GM12878 (cell line): ENCODE measurements around the gene CLDN19. TPM values are rescaled to one million over a fixed set of nuclear protein-coding genes. Genes with fewer than 3 reads are reported as not detected.

ENCODE experiments used
- ATAC-seq: fragments of 200-7000 bp; cut with Tn5 transposase; 3 replicates; pipeline ENCODE4 v1.9.1; 2020; ENCODE audit warnings: mild to moderate bottlenecking, moderate library complexity
- BruUV-seq: library from RNA; stranded (reverse); fragments of 400-500 nt; replicated peaks from 2 replicates; lab custom pipeline; 2021; lab: Mats Ljungman, UMichigan
- CTCF ChIA-PET: fragments of 300-600 bp; sonication (Branson Sonifier 250); formaldehyde crosslinking; extraction: SDS; loops from one replicate; lab custom pipeline; 2021; ENCODE audit warnings: inconsistent platforms; lab: Yijun Ruan, JAX
- POLR2A ChIA-PET: fragments of 350-600 bp; formaldehyde crosslinking; extraction: SDS; loops from one replicate; lab custom pipeline; 2021; ENCODE audit warnings: inconsistent platforms; lab: Charles Lee
- RAD21 ChIA-PET: fragments of 300-600 bp; sonication (Branson Sonifier 250); formaldehyde crosslinking; loops from one replicate; lab custom pipeline; 2023; ENCODE audit warnings: antibody characterized with exemption; ENCODE audit not compliant: unreplicated experiment; lab: Charles Lee
- SMC1A ChIA-PET: fragments of 300-600 bp; sonication (Branson Sonifier 250); formaldehyde crosslinking; loops from one replicate; lab custom pipeline; 2023; ENCODE audit not compliant: unreplicated experiment, uncharacterized antibody; lab: Charles Lee
- DNase-seq: peaks from one replicate; pipeline ENCODE4 v3.0.0-alpha.2; 2011; ENCODE audit warnings: low read depth, low spot score
- FAIRE-seq: peaks from 3 replicates; lab custom pipeline; 2011; peaks lifted over from hg19 to GRCh38; lab: Jason Lieb, UNC
- H2AFZ ChIP-seq: 2 replicates; pipeline ENCODE4 v1.6.0; 2011; ENCODE audit warnings: low read depth, low read length, control low read depth; ENCODE audit not compliant: control insufficient read depth
- H3K27ac ChIP-seq: 2 replicates; pipeline ENCODE4 v1.5.1; 2011; ENCODE audit warnings: control low read depth; ENCODE audit not compliant: control insufficient read depth, insufficient read depth
- H3K27me3 ChIP-seq, 2 experiments: replicated peaks in 1 of 2; 2 replicates each; pipeline versions ENCODE4 v1.6.0 to v1.6.1; 2011; ENCODE audit warnings: low read length in 1 of 2; ENCODE audit not compliant: control insufficient read depth in 2 of 2, insufficient read depth in 2 of 2
- H3K36me3 ChIP-seq, 2 experiments: 2 replicates each; pipeline ENCODE4 v1.5.1; 2011; ENCODE audit warnings: low read length in 1 of 2; ENCODE audit not compliant: control insufficient read depth in 2 of 2, insufficient read depth in 2 of 2
- H3K4me1 ChIP-seq: 2 replicates; pipeline ENCODE4 v1.6.1; 2011; ENCODE audit warnings: mild to moderate bottlenecking, low read length, moderate library complexity, mixed read lengths; ENCODE audit not compliant: control insufficient read depth, insufficient read depth
- H3K4me2 ChIP-seq: 2 replicates; pipeline ENCODE4 v1.6.0; 2011; ENCODE audit warnings: control low read depth; ENCODE audit not compliant: control insufficient read depth, insufficient read depth
- H3K4me3 ChIP-seq: fragments of 200-600 bp; sonication (generic); 2 replicates; pipeline ENCODE4 v1.5.1; 2016
- H3K79me2 ChIP-seq: 2 replicates; pipeline ENCODE4 v1.6.0; 2011; ENCODE audit warnings: low read length; ENCODE audit not compliant: control insufficient read depth, insufficient read depth
- H3K9ac ChIP-seq: 2 replicates; pipeline ENCODE4 v1.8.0; 2011; ENCODE audit warnings: low read length, control low read depth, mixed read lengths; ENCODE audit not compliant: control insufficient read depth, insufficient read depth
- H3K9me3 ChIP-seq: replicated peaks from 3 replicates; pipeline ENCODE4 v1.5.1; 2011; ENCODE audit warnings: mild to moderate bottlenecking, low read length; ENCODE audit not compliant: control insufficient read depth, insufficient read depth
- H4K20me1 ChIP-seq: 2 replicates; pipeline ENCODE4 v1.6.0; 2011; ENCODE audit not compliant: control insufficient read depth, insufficient read depth
- CBX3 ChIP-seq: fragments of 200-600 bp; sonication (generic); IDR thresholded peaks from 2 replicates; pipeline ENCODE4 v1.6.1; 2016; ENCODE audit warnings: low read depth, borderline replicate concordance
- E2F8 ChIP-seq: fragments of 450-650 bp; IDR thresholded peaks from 2 replicates; pipeline ENCODE4 v1.6.1; 2018; ENCODE audit warnings: mild to moderate bottlenecking, low read depth, moderate library complexity; ENCODE audit not compliant: partially characterized antibody
- EP300 ChIP-seq, 2 experiments: fragments of 150-350 bp in 1 of 2; IDR thresholded peaks; 2 replicates each; pipeline ENCODE4 v1.6.1; 2011 to 2012; ENCODE audit warnings: low read depth in 2 of 2, low read length in 2 of 2, borderline replicate concordance in 1 of 2, improper control_type of control experiment in 1 of 2, inconsistent platforms in 1 of 2; ENCODE audit not compliant: control insufficient read depth in 1 of 2
- HSF1 ChIP-seq: fragments of 150-350 bp; IDR thresholded peaks from 2 replicates; pipeline ENCODE4 v1.6.1; 2014; ENCODE audit warnings: mild to moderate bottlenecking, low read depth, low read length
- IRF3 ChIP-seq: fragments of 450-650 bp; IDR thresholded peaks from 2 replicates; pipeline ENCODE4 v1.6.1; 2014; ENCODE audit warnings: mild to moderate bottlenecking
- MAX ChIP-seq: IDR thresholded peaks from 2 replicates; pipeline ENCODE4 v1.6.1; 2012; ENCODE audit warnings: low read depth, low read length, improper control_type of control experiment
- ZBTB11 ChIP-seq: fragments of 450-650 bp; formaldehyde crosslinking; IDR thresholded peaks from 2 replicates; pipeline ENCODE4 v1.5.0; 2022; ENCODE audit warnings: mild to moderate bottlenecking, missing genetic modification characterization
- ZNF207 ChIP-seq: fragments of 450-650 bp; IDR thresholded peaks from 2 replicates; pipeline ENCODE4 v1.6.1; 2014; ENCODE audit warnings: antibody characterized with exemption, mild to moderate bottlenecking, borderline replicate concordance
- WGBS: methylation state at CpG from one replicate; pipeline ENCODE4 v1.1.6; 2016; ENCODE audit warnings: low lambda C conversion rate; ENCODE audit not compliant: insufficient replicate concordance, insufficient coverage; ENCODE audit errors: missing lambda C conversion rate; 5-methylcytosine and 5-hydroxymethylcytosine counted together
- in situ Hi-C: fragments of 300-500 bp; cut with MboI; formaldehyde crosslinking; loops from 9 replicates; pipeline ENCODE4 v1.14.3; 2018; ENCODE audit warnings: mixed read lengths
- intact Hi-C: fragments of 100-400 bp; cut with micrococcal nuclease; formaldehyde crosslinking; loops from one replicate; pipeline ENCODE4 v1.14.2; 2022; ENCODE audit not compliant: unreplicated experiment
- polyA plus RNA-seq, 11 experiments: library from polyadenylated mRNA; depleted of rRNA in 4 of 11; unstranded in 6 of 11; stranded (reverse) in 5 of 11; fragments of >200 nt; fragmentation: Nextera tagmentation in 4 of 11; fragmentation: Illumina TruSeq in 1 of 11; extraction: Ambion mirVana in 4 of 11; extraction: Trizol in 1 of 11; gene quantifications; 1 replicate in 1 of 11; 2 replicates in 10 of 11; pipeline versions ENCODE4 v1.2.1 to v1.2.3, GENCODE V29; 2011 to 2016; ENCODE audit warnings: inconsistent platforms in 2 of 11, missing spikeins in 2 of 11, low read depth in 1 of 11
- total RNA-seq, 4 experiments: library from RNA; depleted of rRNA in 3 of 4; stranded (reverse); fragments of >200 nt in 3 of 4; fragmentation: Illumina TruSeq in 1 of 4; extraction: Trizol in 1 of 4; gene quantifications; 2 replicates each; pipeline versions ENCODE4 v1.2.1 to v1.2.3, GENCODE V29; 2013 to 2021

The CLDN19 gene
- total and polyA plus RNA-seq, 10 of the 15 experiments (the other 5 are each of a cell fraction or from before 2014, with no cell fraction given), result not detected

GRCh38 chr1:42746436-42747105, 6.5 kb upstream of the CLDN19 start:
- Histone ChIP-seq H3K4me1 (no peaks in the 10 kb centered on the region), H3K27ac (no peak overlapping the region), H4K20me1 (no peaks in the 10 kb centered on the region), H3K27me3 (no peaks in the 10 kb centered on the region), H3K9me3 (no peaks in the 10 kb centered on the region), H3K4me3 (no peak overlapping the region), H2AFZ (no peak overlapping the region), H3K4me2 (no peak overlapping the region), H3K36me3 (peaks cover 5 to 7% of the 10 kb centered on the region in 2 experiments; a peak in 3 of 4 replicates), H3K79me2 (no peaks in the 10 kb centered on the region), H3K9ac (no peak overlapping the region)
- intact Hi-C loops, result loop anchor here (2.0 to 5.0 kb wide), 2 partner anchors 168 to 404 kb away; no protein-coding TSS in a partner anchor
- in situ Hi-C loops, result no loop called here
- ATAC-seq, result no peak
- ChIA-PET POLR2A (no interaction called here), RAD21 (no interaction called here), CTCF (interaction anchor here (0.6 to 2.3 kb wide), 9 partner anchors 18 to 401 kb away, joined by 3 to 9 read pairs (median 3); no protein-coding TSS in a partner anchor), SMC1A (interaction anchor here (1.1 kb wide), 1 partner anchor 168 kb away, joined by 4 read pairs; no protein-coding TSS in a partner anchor)
- FAIRE-seq, result no peak
- BruUV-seq, result no TSS peak
- no peak for DNase-seq
- WGBS, result 85% methylated on average over 12 of the region's 12 CpGs
- TF ChIP-seq EP300 (IDR thresholded peaks at IDR 0.05; ENCODE audit: borderline replicate concordance in 1 of 2, control insufficient read depth in 1 of 2, low read depth in 2 of 2, low read length in 2 of 2) (no peak), ZNF207 (no peak), ZBTB11 (no peak), IRF3 (no peak), MAX (no peak), E2F8 (no peak), HSF1 (no peak), CBX3 (no peak)
